ENCODE data around the gene ANKRD63. TPM values are rescaled to one million over a fixed set of nuclear protein-coding genes. Genes with fewer than 3 reads are reported as not detected.

The ANKRD63 gene
- total RNA-seq, 2 donors from 2014 or later: not detected

- TF ChIP-seq, protein P1, sequence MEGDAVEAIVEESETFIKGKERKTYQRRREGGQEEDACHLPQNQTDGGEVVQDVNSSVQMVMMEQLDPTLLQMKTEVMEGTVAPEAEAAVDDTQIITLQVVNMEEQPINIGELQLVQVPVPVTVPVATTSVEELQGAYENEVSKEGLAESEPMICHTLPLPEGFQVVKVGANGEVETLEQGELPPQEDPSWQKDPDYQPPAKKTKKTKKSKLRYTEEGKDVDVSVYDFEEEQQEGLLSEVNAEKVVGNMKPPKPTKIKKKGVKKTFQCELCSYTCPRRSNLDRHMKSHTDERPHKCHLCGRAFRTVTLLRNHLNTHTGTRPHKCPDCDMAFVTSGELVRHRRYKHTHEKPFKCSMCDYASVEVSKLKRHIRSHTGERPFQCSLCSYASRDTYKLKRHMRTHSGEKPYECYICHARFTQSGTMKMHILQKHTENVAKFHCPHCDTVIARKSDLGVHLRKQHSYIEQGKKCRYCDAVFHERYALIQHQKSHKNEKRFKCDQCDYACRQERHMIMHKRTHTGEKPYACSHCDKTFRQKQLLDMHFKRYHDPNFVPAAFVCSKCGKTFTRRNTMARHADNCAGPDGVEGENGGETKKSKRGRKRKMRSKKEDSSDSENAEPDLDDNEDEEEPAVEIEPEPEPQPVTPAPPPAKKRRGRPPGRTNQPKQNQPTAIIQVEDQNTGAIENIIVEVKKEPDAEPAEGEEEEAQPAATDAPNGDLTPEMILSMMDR (conservative IDR thresholded peaks at IDR 0.05): no peak
- Mint-ChIP-seq H3K4me3 (no peak overlapping the region), H3K9me3 (no peaks in the 10 kb centered on the region), H3K4me1 (peaks cover 20% of the 10 kb centered on the region), H3K36me3 (ENCODE audit: low read depth) (no peaks in the 10 kb centered on the region), H3K27me3 (ENCODE audit: insufficient read depth) (peaks cover 33% of the 10 kb centered on the region), H3K27ac (no peak overlapping the region)
- Histone ChIP-seq H3K9me3 (ENCODE audit: control insufficient read depth, low read length) (no peaks in the 10 kb centered on the region), H3K9ac (ENCODE audit: extremely low read depth, low read length, poor library complexity, severe bottlenecking) (no peak overlapping the region), H3K27ac (ENCODE audit: low read depth, low read length) (no peak overlapping the region), H3K36me3 (ENCODE audit: control insufficient read depth, insufficient read depth, low read length) (no peaks in the 10 kb centered on the region), H3K4me1 (ENCODE audit: control insufficient read depth, insufficient read depth, low read length) (no peaks in the 10 kb centered on the region), H3K4me3 (ENCODE audit: low read length) (no peak overlapping the region), H3K27me3 (ENCODE audit: control insufficient read depth, insufficient read depth, low read length, poor library complexity, severe bottlenecking) (peaks cover 16% of the 10 kb centered on the region)
- 91 to 97% methylated on average over 6 to 7 of the region's 7 CpGs for WGBS, 2 experiments (ENCODE audit: insufficient coverage in 1 of 2, insufficient read length in 1 of 2)
- DNase-seq: no peak
These were observed 48.2 kb upstream of the ANKRD63 start for GRCh38 chr15:40331026-40331425.

GRCh38 chr15:40330368-40330836, 47.5 kb upstream of the ANKRD63 start:
- peaks cover 21% of the 10 kb centered on the region for H3K4me1 Mint-ChIP-seq
- Histone ChIP-seq H3K4me1 (ENCODE audit: control insufficient read depth, insufficient read depth, low read length) (no peaks in the 10 kb centered on the region), H3K9me3 (ENCODE audit: control insufficient read depth, low read length) (no peaks in the 10 kb centered on the region), H3K9ac (ENCODE audit: extremely low read depth, low read length, poor library complexity, severe bottlenecking) (no peak overlapping the region), H3K4me3 (ENCODE audit: low read length) (no peak overlapping the region), H3K27ac (ENCODE audit: low read depth, low read length) (peak overlapping the region; percentile 19), H3K27me3 (ENCODE audit: control insufficient read depth, insufficient read depth, low read length, poor library complexity, severe bottlenecking) (peaks cover 22% of the 10 kb centered on the region), H3K36me3 (ENCODE audit: control insufficient read depth, insufficient read depth, low read length) (no peaks in the 10 kb centered on the region)
- TF ChIP-seq, protein P1 (conservative IDR thresholded peaks at IDR 0.05): no peak
- H3K36me3 Mint-ChIP-seq (ENCODE audit: low read depth): no peaks in the 10 kb centered on the region
- no peak for DNase-seq
- H3K27ac Mint-ChIP-seq: no peak overlapping the region
- H3K9me3 Mint-ChIP-seq: no peaks in the 10 kb centered on the region
- 50 to 93% methylated on average over 2 to 5 of the region's 5 CpGs for WGBS, 2 experiments (ENCODE audit: insufficient coverage in 1 of 2, insufficient read length in 1 of 2)
- no peak overlapping the region for H3K4me3 Mint-ChIP-seq
- peaks cover 37% of the 10 kb centered on the region for H3K27me3 Mint-ChIP-seq (ENCODE audit: insufficient read depth)

- Histone ChIP-seq H3K27ac (ENCODE audit: low read depth, low read length) (peak overlapping the region; percentile 19), H3K36me3 (ENCODE audit: control insufficient read depth, insufficient read depth, low read length) (no peaks in the 10 kb centered on the region), H3K9ac (ENCODE audit: extremely low read depth, low read length, poor library complexity, severe bottlenecking) (no peak overlapping the region), H3K9me3 (ENCODE audit: control insufficient read depth, low read length) (no peaks in the 10 kb centered on the region), H3K27me3 (ENCODE audit: control insufficient read depth, insufficient read depth, low read length, poor library complexity, severe bottlenecking) (peaks cover 28% of the 10 kb centered on the region), H3K4me1 (ENCODE audit: control insufficient read depth, insufficient read depth, low read length) (no peaks in the 10 kb centered on the region), H3K4me3 (ENCODE audit: low read length) (no peak overlapping the region)
- peaks cover 43% of the 10 kb centered on the region for H3K27me3 Mint-ChIP-seq (ENCODE audit: insufficient read depth)
- no peaks in the 10 kb centered on the region for H3K36me3 Mint-ChIP-seq (ENCODE audit: low read depth)
- H3K4me3 Mint-ChIP-seq: no peak overlapping the region
- no peak for DNase-seq
- H3K9me3 Mint-ChIP-seq: no peaks in the 10 kb centered on the region
- TF ChIP-seq, protein P1 (conservative IDR thresholded peaks at IDR 0.05): no peak
- WGBS, 2 experiments (ENCODE audit: insufficient coverage in 1 of 2, insufficient read length in 1 of 2): 84 to 91% methylated on average over 7 of the region's 7 CpGs
- peaks cover 21% of the 10 kb centered on the region for H3K4me1 Mint-ChIP-seq
- no peak overlapping the region for H3K27ac Mint-ChIP-seq
These were observed 46.9 kb upstream of the ANKRD63 start for GRCh38 chr15:40329804-40330203.
